Measurements from ENCODE around the gene PDZK1IP1.
A peak's percentile ranks its signal among the peaks of the same experiment; 100 is the strongest.
"Not testable (repeated sequence)": the region's sequence is repeated elsewhere in the genome, so short reads cannot be mapped to it uniquely, and the experiment has no call there.

Gene PDZK1IP1

GRCh38 chr1:47179988-47180563 is 9.8 kb downstream of the PDZK1IP1 start:
- DNase-seq: no peak

GRCh38 chr1:47179017-47179987 is 10.5 kb downstream of the PDZK1IP1 start:
- DNase-seq: peak; percentile 75

GRCh38 chr1:47178654-47179016 is 11.2 kb downstream of the PDZK1IP1 start:
- DNase-seq: no peak

GRCh38 chr1:47178020-47178419 is 11.8 kb downstream of the PDZK1IP1 start:
- no peak for DNase-seq

GRCh38 chr1:47175227-47175934 is 14.5 kb downstream of the PDZK1IP1 start:
- peak; percentile 72 for DNase-seq

- DNase-seq: no peak
Measured at GRCh38 chr1:47174656-47175020, 15.2 kb downstream of the PDZK1IP1 start.

- DNase-seq: no peak
Measured at GRCh38 chr1:47172782-47173181, 17.1 kb downstream of the PDZK1IP1 start.

- no peak for DNase-seq
Measured at GRCh38 chr1:47164552-47164951, 25.3 kb downstream of the PDZK1IP1 start.

- DNase-seq: no peak
Measured at GRCh38 chr1:47161298-47162040, 28.4 kb downstream of the PDZK1IP1 start.

- DNase-seq: no peak
Measured at GRCh38 chr1:47160716-47161115, 29.1 kb downstream of the PDZK1IP1 start.

- not testable (repeated sequence) for DNase-seq
Measured at GRCh38 chr1:47157957-47158356, 31.9 kb downstream of the PDZK1IP1 start.

- not testable (repeated sequence) for DNase-seq
Measured at GRCh38 chr1:47156457-47156856, 33.4 kb downstream of the PDZK1IP1 start.

GRCh38 chr1:47149162-47149561 is 40.7 kb downstream of the PDZK1IP1 start:
- DNase-seq: not testable (repeated sequence)

- no peak for DNase-seq
Measured at GRCh38 chr1:47147047-47147785, 42.6 kb downstream of the PDZK1IP1 start.

- not testable (repeated sequence) for DNase-seq
Measured at GRCh38 chr1:47146495-47146894, 43.3 kb downstream of the PDZK1IP1 start.

- not testable (repeated sequence) for DNase-seq
Measured at GRCh38 chr1:47143654-47144053, 46.2 kb downstream of the PDZK1IP1 start.

GRCh38 chr1:47140358-47140757 is 49.5 kb downstream of the PDZK1IP1 start:
- not testable (repeated sequence) for DNase-seq

- DNase-seq: no peak
Measured at GRCh38 chr1:47137925-47138615, 51.8 kb downstream of the PDZK1IP1 start.

GRCh38 chr1:47137198-47137597 is 52.6 kb downstream of the PDZK1IP1 start, which contains the start of gene CYP4A22:
Gene CYP4A22, plus strand, starts transcription at chr1:47137441. Its CDS starts 45 bp downstream, at chr1:47137486.
- no peak for DNase-seq
